ENCODE data around the gene SCUBE1. TPM values are rescaled to one million over a fixed set of nuclear protein-coding genes. Genes with fewer than 3 reads are reported as not detected.
"Not testable (repeated sequence)": the region's sequence is repeated elsewhere in the genome, so short reads cannot be mapped to it uniquely, and the experiment has no call there.

SCUBE1 gene
- total RNA-seq, 1 experiment from 2014 or later: 0.54 TPM

DNA sequence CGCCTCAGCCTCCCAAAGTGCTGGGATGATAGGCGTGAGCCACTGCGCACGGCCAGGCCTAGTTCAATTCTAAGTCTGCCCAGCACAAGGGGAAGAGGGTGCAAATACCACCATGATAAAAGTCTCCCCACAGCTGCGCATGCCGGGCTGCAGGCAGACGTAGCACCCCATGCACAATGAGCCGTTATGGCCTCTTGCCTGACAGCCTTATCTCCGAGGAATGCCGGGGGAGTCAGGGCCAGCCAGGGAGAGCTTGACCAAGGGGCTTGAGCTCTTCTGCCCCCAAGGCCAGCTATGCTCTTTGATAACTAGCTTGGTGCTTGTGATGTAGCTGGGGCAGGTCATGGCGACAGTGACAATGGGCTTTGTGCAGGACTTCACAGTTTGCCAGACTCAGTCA lies 13.7 kb upstream of the SCUBE1 start:
- H3K27me3 Mint-ChIP-seq (ENCODE audit: unreplicated experiment): peaks cover 40% of the 10 kb centered on the region
- no peak overlapping the region for H3K4me3 Mint-ChIP-seq (ENCODE audit: low read depth, unreplicated experiment)
- no peaks in the 10 kb centered on the region for H3K36me3 Mint-ChIP-seq (ENCODE audit: insufficient read depth, unreplicated experiment)
- no TSS peak for BruUV-seq (replicated peaks)
- CTCF ChIA-PET: no interaction called here
- no peak for DNase-seq
- TF ChIP-seq, protein P1, sequence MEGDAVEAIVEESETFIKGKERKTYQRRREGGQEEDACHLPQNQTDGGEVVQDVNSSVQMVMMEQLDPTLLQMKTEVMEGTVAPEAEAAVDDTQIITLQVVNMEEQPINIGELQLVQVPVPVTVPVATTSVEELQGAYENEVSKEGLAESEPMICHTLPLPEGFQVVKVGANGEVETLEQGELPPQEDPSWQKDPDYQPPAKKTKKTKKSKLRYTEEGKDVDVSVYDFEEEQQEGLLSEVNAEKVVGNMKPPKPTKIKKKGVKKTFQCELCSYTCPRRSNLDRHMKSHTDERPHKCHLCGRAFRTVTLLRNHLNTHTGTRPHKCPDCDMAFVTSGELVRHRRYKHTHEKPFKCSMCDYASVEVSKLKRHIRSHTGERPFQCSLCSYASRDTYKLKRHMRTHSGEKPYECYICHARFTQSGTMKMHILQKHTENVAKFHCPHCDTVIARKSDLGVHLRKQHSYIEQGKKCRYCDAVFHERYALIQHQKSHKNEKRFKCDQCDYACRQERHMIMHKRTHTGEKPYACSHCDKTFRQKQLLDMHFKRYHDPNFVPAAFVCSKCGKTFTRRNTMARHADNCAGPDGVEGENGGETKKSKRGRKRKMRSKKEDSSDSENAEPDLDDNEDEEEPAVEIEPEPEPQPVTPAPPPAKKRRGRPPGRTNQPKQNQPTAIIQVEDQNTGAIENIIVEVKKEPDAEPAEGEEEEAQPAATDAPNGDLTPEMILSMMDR (IDR thresholded peaks at IDR 0.05; ENCODE audit: unreplicated experiment): no peak
- H3K9me3 Mint-ChIP-seq (ENCODE audit: low read depth, unreplicated experiment): no peaks in the 10 kb centered on the region
- intact Hi-C loops (cut with micrococcal nuclease; ENCODE audit: unreplicated experiment): no loop called here
- no peak overlapping the region for H3K27ac Mint-ChIP-seq (ENCODE audit: unreplicated experiment)
- no peaks in the 10 kb centered on the region for H3K4me1 Mint-ChIP-seq (ENCODE audit: low read depth, unreplicated experiment)

DNA sequence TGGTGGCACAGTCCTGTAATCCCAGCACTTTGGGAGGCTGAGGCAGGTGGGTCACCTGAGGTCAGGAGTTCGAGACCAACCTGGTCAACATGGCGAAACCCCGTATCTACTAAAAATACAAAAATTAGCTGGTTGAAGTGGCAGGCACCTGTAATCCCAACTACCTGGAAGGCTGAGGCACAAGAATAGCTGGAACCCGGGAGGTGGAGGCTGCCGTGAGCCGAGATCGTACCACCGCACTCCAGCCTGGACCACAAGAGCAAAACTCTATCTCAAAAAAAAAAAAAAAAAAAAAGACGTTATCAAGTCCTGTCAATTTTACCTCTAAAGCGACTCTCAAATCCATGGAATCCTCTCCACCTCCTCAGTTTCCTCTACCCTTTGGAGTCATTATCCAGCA lies 12.5 kb upstream of the SCUBE1 start:
- H3K4me1 Mint-ChIP-seq (ENCODE audit: low read depth, unreplicated experiment); H3K27ac Mint-ChIP-seq (ENCODE audit: unreplicated experiment); DNase-seq; intact Hi-C loops (cut with micrococcal nuclease; ENCODE audit: unreplicated experiment); H3K36me3 Mint-ChIP-seq (ENCODE audit: insufficient read depth, unreplicated experiment); H3K4me3 Mint-ChIP-seq (ENCODE audit: low read depth, unreplicated experiment); BruUV-seq (replicated peaks); H3K9me3 Mint-ChIP-seq (ENCODE audit: low read depth, unreplicated experiment): not testable (repeated sequence)
- peaks cover 40% of the 10 kb centered on the region for H3K27me3 Mint-ChIP-seq (ENCODE audit: unreplicated experiment)
- CTCF ChIA-PET: interaction anchor here (0.6 to 0.7 kb wide), 3 partner anchors 8 to 268 kb away, joined by 4 to 6 read pairs (median 6); no protein-coding TSS in a partner anchor

DNA sequence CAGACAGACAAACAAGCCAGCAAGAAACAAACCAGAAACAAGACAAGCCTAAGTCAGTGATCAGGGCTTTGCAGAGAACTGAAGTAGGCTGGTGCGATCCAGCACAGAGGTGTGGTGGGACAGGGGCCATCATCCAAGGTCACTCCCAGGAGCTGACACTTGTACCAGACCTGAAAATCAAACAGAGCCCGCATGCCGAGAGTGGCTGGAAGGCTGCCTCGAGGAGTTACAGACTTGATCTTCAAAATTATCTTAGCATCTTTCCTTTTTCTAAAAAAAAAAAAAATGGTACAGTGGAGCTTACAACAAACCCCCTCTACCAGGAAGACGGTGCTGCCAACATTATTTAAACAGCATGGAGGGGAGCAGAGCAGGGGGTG lies 8.8 kb upstream of the SCUBE1 start:
- H3K4me1 Mint-ChIP-seq (ENCODE audit: low read depth, unreplicated experiment): no peaks in the 10 kb centered on the region
- H3K9me3 Mint-ChIP-seq (ENCODE audit: low read depth, unreplicated experiment): no peaks in the 10 kb centered on the region
- H3K4me3 Mint-ChIP-seq (ENCODE audit: low read depth, unreplicated experiment): no peak overlapping the region
- intact Hi-C loops (cut with micrococcal nuclease; ENCODE audit: unreplicated experiment): no loop called here
- no peaks in the 10 kb centered on the region for H3K36me3 Mint-ChIP-seq (ENCODE audit: insufficient read depth, unreplicated experiment)
- peaks cover 49% of the 10 kb centered on the region for H3K27me3 Mint-ChIP-seq (ENCODE audit: unreplicated experiment)
- CTCF ChIA-PET: interaction anchor here (1.4 kb wide), 1 partner anchor 124 kb away, joined by 5 read pairs; no protein-coding TSS in a partner anchor
- no peak for DNase-seq
- H3K27ac Mint-ChIP-seq (ENCODE audit: unreplicated experiment): no peak overlapping the region
- no TSS peak for BruUV-seq (replicated peaks)
- TF ChIP-seq, protein P1 (IDR thresholded peaks at IDR 0.05; ENCODE audit: unreplicated experiment): no peak

DNA sequence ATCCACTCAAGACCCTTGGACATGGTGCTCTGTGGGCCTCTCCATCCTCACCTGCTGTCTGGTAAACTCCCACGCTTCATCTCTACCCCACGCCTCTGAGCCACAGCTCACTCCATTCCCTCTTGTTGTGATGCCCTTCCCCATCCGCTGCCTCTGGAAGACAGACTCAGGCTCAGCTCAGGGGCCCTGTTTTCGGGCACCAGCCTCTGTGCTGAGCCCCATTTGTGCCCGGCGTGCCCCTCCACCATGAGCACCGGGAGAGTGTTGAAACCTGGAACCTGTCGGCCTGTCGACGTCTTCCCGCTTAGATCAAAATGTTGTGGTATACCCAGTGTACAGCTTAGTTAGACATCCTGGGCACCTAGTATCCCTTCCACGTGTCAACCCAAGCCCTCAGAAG lies 6.5 kb upstream of the SCUBE1 start:
- Mint-ChIP-seq H3K4me3 (ENCODE audit: low read depth, unreplicated experiment) (no peak overlapping the region), H3K9me3 (ENCODE audit: low read depth, unreplicated experiment) (no peaks in the 10 kb centered on the region), H3K27ac (ENCODE audit: unreplicated experiment) (no peak overlapping the region), H3K36me3 (ENCODE audit: insufficient read depth, unreplicated experiment) (no peaks in the 10 kb centered on the region), H3K4me1 (ENCODE audit: low read depth, unreplicated experiment) (no peaks in the 10 kb centered on the region), H3K27me3 (ENCODE audit: unreplicated experiment) (peaks cover 56% of the 10 kb centered on the region)
- BruUV-seq (replicated peaks): no TSS peak
- TF ChIP-seq, protein P1 (IDR thresholded peaks at IDR 0.05; ENCODE audit: unreplicated experiment): no peak
- intact Hi-C loops (cut with micrococcal nuclease; ENCODE audit: unreplicated experiment): no loop called here
- no peak for DNase-seq
- CTCF ChIA-PET: no interaction called here

DNA sequence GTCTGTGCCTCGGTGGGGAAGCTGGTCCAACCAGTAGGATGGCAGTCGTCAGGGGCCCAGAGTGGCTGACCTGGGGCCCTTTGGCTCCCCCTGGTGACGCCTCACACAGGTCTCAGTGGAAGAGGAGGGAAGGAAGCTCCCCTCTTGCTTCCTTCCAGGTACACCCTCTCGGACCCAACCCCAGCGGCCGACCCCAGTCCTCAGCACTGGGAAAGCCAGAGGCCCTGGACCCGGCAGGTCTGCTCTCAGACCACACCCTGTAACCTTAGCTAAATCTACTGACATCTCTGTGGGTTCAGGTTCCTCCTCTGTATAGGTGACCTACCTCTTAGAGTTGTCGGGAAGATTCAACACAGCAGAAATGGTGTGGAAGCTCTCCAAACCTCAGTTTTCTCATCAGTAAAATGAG lies 3.4 kb upstream of the SCUBE1 start:
- CTCF ChIA-PET: interaction anchor here (0.5 to 3.0 kb wide), 22 partner anchors 9 to 991 kb away, joined by 3 to 63 read pairs (median 4); partner anchors contain the start of gene TTLL12
- intact Hi-C loops (cut with micrococcal nuclease; ENCODE audit: unreplicated experiment): loop anchor here (1.0 kb wide), 2 partner anchors 72 to 115 kb away; no protein-coding TSS in a partner anchor
- DNase-seq: peak; percentile 83
- no peak overlapping the region for H3K4me3 Mint-ChIP-seq (ENCODE audit: low read depth, unreplicated experiment)
- no peaks in the 10 kb centered on the region for H3K4me1 Mint-ChIP-seq (ENCODE audit: low read depth, unreplicated experiment)
- BruUV-seq (replicated peaks): no TSS peak
- H3K27me3 Mint-ChIP-seq (ENCODE audit: unreplicated experiment): peaks cover 59% of the 10 kb centered on the region
- H3K36me3 Mint-ChIP-seq (ENCODE audit: insufficient read depth, unreplicated experiment): no peaks in the 10 kb centered on the region
- H3K9me3 Mint-ChIP-seq (ENCODE audit: low read depth, unreplicated experiment): no peaks in the 10 kb centered on the region
- H3K27ac Mint-ChIP-seq (ENCODE audit: unreplicated experiment): no peak overlapping the region
- TF ChIP-seq, protein P1 (IDR thresholded peaks at IDR 0.05; ENCODE audit: unreplicated experiment): peak; percentile 95
